ENCODE results near the gene NAB1. TPM values are rescaled to one million over a fixed set of nuclear protein-coding genes. Genes with fewer than 3 reads are reported as not detected.

The NAB1 gene
- total RNA-seq, 1 experiment from 2014 or later = 93.1 TPM

- no peak for DNase-seq (ENCODE audit: low read depth)
- in situ Hi-C loops (cut with HindIII; ENCODE audit: low pct_unique_long_range_greater_than_20kb, low sequenced_read_pairs) = no loop called here
These were observed 14.5 kb downstream of the NAB1 start for GRCh38 chr2:190663348-190663747.

- DNase-seq (ENCODE audit: low read depth) = no peak
- in situ Hi-C loops (cut with HindIII; ENCODE audit: low pct_unique_long_range_greater_than_20kb, low sequenced_read_pairs) = no loop called here
These were observed 15.0 kb downstream of the NAB1 start for GRCh38 chr2:190663839-190664238.

GRCh38 chr2:190664240-190664639 is 15.4 kb downstream of the NAB1 start:
- in situ Hi-C loops (cut with HindIII; ENCODE audit: low pct_unique_long_range_greater_than_20kb, low sequenced_read_pairs) = no loop called here
- DNase-seq (ENCODE audit: low read depth) = no peak

- in situ Hi-C loops (cut with HindIII; ENCODE audit: low pct_unique_long_range_greater_than_20kb, low sequenced_read_pairs) = no loop called here
- no peak for DNase-seq (ENCODE audit: low read depth)
These were observed 18.0 kb downstream of the NAB1 start for GRCh38 chr2:190666895-190667294.

GRCh38 chr2:190668892-190669291 is 20.0 kb downstream of the NAB1 start:
- in situ Hi-C loops (cut with HindIII; ENCODE audit: low pct_unique_long_range_greater_than_20kb, low sequenced_read_pairs) = no loop called here
- no peak for DNase-seq (ENCODE audit: low read depth)

GRCh38 chr2:190670182-190670946 is 21.5 kb downstream of the NAB1 start:
- in situ Hi-C loops (cut with HindIII; ENCODE audit: low pct_unique_long_range_greater_than_20kb, low sequenced_read_pairs) = no loop called here
- no peak for DNase-seq (ENCODE audit: low read depth)

- in situ Hi-C loops (cut with HindIII; ENCODE audit: low pct_unique_long_range_greater_than_20kb, low sequenced_read_pairs) = no loop called here
- no peak for DNase-seq (ENCODE audit: low read depth)
These were observed 26.2 kb downstream of the NAB1 start for GRCh38 chr2:190674966-190675650.

- in situ Hi-C loops (cut with HindIII; ENCODE audit: low pct_unique_long_range_greater_than_20kb, low sequenced_read_pairs) = no loop called here
- no peak for DNase-seq (ENCODE audit: low read depth)
These were observed 28.4 kb downstream of the NAB1 start for GRCh38 chr2:190677255-190677654.

GRCh38 chr2:190678444-190679162 is 29.7 kb downstream of the NAB1 start:
- no peak for DNase-seq (ENCODE audit: low read depth)
- in situ Hi-C loops (cut with HindIII; ENCODE audit: low pct_unique_long_range_greater_than_20kb, low sequenced_read_pairs) = no loop called here

- no peak for DNase-seq (ENCODE audit: low read depth)
- in situ Hi-C loops (cut with HindIII; ENCODE audit: low pct_unique_long_range_greater_than_20kb, low sequenced_read_pairs) = no loop called here
These were observed 30.5 kb downstream of the NAB1 start for GRCh38 chr2:190679391-190679790.

- in situ Hi-C loops (cut with HindIII; ENCODE audit: low pct_unique_long_range_greater_than_20kb, low sequenced_read_pairs) = no loop called here
- DNase-seq (ENCODE audit: low read depth) = peak; percentile 17
These were observed 31.1 kb downstream of the NAB1 start for GRCh38 chr2:190679813-190680591.

GRCh38 chr2:190682168-190682567 is 33.3 kb downstream of the NAB1 start:
- DNase-seq (ENCODE audit: low read depth) = no peak
- in situ Hi-C loops (cut with HindIII; ENCODE audit: low pct_unique_long_range_greater_than_20kb, low sequenced_read_pairs) = no loop called here

GRCh38 chr2:190683802-190684201 is 34.9 kb downstream of the NAB1 start:
- DNase-seq (ENCODE audit: low read depth) = no peak
- in situ Hi-C loops (cut with HindIII; ENCODE audit: low pct_unique_long_range_greater_than_20kb, low sequenced_read_pairs) = no loop called here

- no peak for DNase-seq (ENCODE audit: low read depth)
- in situ Hi-C loops (cut with HindIII; ENCODE audit: low pct_unique_long_range_greater_than_20kb, low sequenced_read_pairs) = no loop called here
These were observed 36.0 kb downstream of the NAB1 start for GRCh38 chr2:190684931-190685330.

- DNase-seq (ENCODE audit: low read depth) = no peak
These were observed 36.5 kb downstream of the NAB1 start for GRCh38 chr2:190685333-190685732.

GRCh38 chr2:190693533-190694232 is 44.8 kb downstream of the NAB1 start:
- DNase-seq (ENCODE audit: low read depth) = no peak
- in situ Hi-C loops (cut with HindIII; ENCODE audit: low pct_unique_long_range_greater_than_20kb, low sequenced_read_pairs) = no loop called here

More at GRCh38 chr2:190685333-190685732, 36.5 kb downstream of the NAB1 start:
- in situ Hi-C loops (cut with HindIII; ENCODE audit: low pct_unique_long_range_greater_than_20kb, low sequenced_read_pairs) = no loop called here

GRCh38 chr2:190694479-190694878 is 45.6 kb downstream of the NAB1 start:
- in situ Hi-C loops (cut with HindIII; ENCODE audit: low pct_unique_long_range_greater_than_20kb, low sequenced_read_pairs) = no loop called here

GRCh38 chr2:190695739-190696138 is 46.9 kb downstream of the NAB1 start:
- in situ Hi-C loops (cut with HindIII; ENCODE audit: low pct_unique_long_range_greater_than_20kb, low sequenced_read_pairs) = no loop called here
- DNase-seq (ENCODE audit: low read depth) = no peak

More at GRCh38 chr2:190694479-190694878, 45.6 kb downstream of the NAB1 start:
- DNase-seq (ENCODE audit: low read depth) = no peak
